ENCODE measurements around the gene ASB2. TPM values are rescaled to one million over a fixed set of nuclear protein-coding genes. Genes with fewer than 3 reads are reported as not detected.

The ASB2 gene
- total RNA-seq, 1 donor, result 0.45 TPM

- no peak for DNase-seq (ENCODE audit: low read depth)
- no peak overlapping the region for H3K4me3 ChIP-seq (ENCODE audit: low read depth, low read length)
- no peak for TF ChIP-seq CTCF (IDR thresholded peaks at IDR 0.05; ENCODE audit: insufficient read depth, low read length)
These were observed 91.4 kb downstream of the ASB2 start for GRCh38 chr14:93884950-93885349.

Small RNA genes within 50 kb of the gene (small RNA-seq; reads per million reads assigned to genes)
- gene MIR4506, result not detected

Other genes starting within 250 kb of the ASB2 start
- 0.08 TPM in 1 of 2 replicates, not detected in the other for gene PRIMA1, start 188.1 kb downstream of the ASB2 start, total RNA-seq (ENCODE audit: low replicate concordance)
- not detected in 2 replicates for gene FAM181A, start 49.2 kb downstream of the ASB2 start, total RNA-seq (ENCODE audit: low replicate concordance)
- not detected in 2 replicates for gene CCDC197, start 20.7 kb upstream of the ASB2 start, total RNA-seq (ENCODE audit: low replicate concordance)
- gene OTUB2, start 49.8 kb upstream of the ASB2 start, total RNA-seq (ENCODE audit: low replicate concordance), result 2.5 and 2.8 TPM in 2 replicates
- 130 and 446 TPM in 2 replicates for gene DDX24, start 104.6 kb upstream of the ASB2 start, total RNA-seq (ENCODE audit: low replicate concordance)
- 8.9 and 12.2 TPM in 2 replicates for gene IFI27L1, start 104.7 kb upstream of the ASB2 start, total RNA-seq (ENCODE audit: low replicate concordance)
- 20.2 and 78.2 TPM in 2 replicates for gene IFI27, start 134.2 kb upstream of the ASB2 start, total RNA-seq (ENCODE audit: low replicate concordance)
- 107 and 247 TPM in 2 replicates for gene IFI27L2, start 153.0 kb upstream of the ASB2 start, total RNA-seq (ENCODE audit: low replicate concordance)
- gene PPP4R4, start 197.8 kb upstream of the ASB2 start, total RNA-seq (ENCODE audit: low replicate concordance), result 0.98 and 7.0 TPM in 2 replicates